ENCODE measurements around the gene WNT4.

The WNT4 gene

DNA sequence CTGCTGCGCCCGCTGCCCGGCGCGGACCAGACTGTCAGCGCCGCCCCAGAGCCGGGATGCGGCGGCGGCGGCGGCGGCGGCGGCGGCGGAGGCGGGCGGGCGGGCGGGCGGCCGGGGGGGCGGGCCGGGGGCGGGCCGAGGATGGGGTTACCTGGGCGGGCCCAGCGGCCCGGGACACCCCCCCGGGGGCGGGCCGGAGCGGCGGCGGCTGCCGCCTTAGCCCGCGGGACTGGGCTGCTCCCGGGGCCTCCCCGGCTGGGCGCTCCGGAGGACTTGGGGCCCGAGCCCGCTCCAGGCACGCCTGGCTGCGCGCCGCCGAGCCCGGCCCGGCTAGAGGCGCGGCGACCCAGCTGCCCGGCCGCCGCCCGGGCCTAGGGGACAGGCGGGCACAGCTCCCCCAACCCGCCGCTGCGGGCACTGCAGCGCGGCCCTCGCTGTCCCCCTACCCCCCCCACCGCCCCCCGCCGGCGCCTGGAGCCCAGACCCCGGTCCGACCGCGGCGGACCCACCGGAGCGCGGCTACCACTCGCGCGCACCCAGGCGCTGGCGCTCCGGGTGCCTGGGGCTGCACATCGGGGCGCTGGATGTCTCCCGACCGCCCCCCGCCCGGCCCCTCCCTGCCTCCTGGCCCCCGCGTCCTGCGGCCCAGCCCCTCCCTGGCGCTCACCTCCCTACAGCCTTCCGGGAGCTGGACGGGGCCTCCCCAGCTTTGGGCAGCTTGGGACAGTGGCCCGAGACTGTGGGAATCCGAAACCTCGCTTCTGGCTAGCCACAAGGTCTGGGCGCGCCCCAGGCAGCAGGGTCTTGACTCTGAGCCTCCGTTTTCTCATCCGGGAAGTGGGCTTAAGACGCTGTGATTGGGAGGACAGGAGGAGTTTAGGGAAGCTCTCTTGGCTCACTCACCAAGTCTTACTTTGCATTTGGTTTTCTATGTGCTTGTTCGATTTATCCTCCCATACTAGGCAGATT lies at the start of gene WNT4:
TSS of gene WNT4 (minus strand) at position 33 of the 969 bp plus-strand sequence. CDS start 175 bp downstream, outside the sequence.
- peak within 1 kb of the TSS; percentile 90 for H3K4me2 ChIP-seq
- H3K4me1 ChIP-seq, result peaks cover 23% of the 10 kb centered on the region
- no peaks in the 10 kb centered on the region for H3K9me3 ChIP-seq
- no peak within 1 kb of the TSS for H3K9ac ChIP-seq
- H3K27ac ChIP-seq, result no peak within 1 kb of the TSS
- H3K4me3 ChIP-seq, result peak within 1 kb of the TSS; percentile 64
- no peak for TF ChIP-seq Cebpa-rat (IDR thresholded peaks at IDR 0.05)
- peaks cover 40% of the 10 kb centered on the region for H4K20me1 ChIP-seq
- H3K27me3 ChIP-seq, result peaks cover 63% of the 10 kb centered on the region
- H3K36me3 ChIP-seq, result no peaks in the 10 kb centered on the region

DNA sequence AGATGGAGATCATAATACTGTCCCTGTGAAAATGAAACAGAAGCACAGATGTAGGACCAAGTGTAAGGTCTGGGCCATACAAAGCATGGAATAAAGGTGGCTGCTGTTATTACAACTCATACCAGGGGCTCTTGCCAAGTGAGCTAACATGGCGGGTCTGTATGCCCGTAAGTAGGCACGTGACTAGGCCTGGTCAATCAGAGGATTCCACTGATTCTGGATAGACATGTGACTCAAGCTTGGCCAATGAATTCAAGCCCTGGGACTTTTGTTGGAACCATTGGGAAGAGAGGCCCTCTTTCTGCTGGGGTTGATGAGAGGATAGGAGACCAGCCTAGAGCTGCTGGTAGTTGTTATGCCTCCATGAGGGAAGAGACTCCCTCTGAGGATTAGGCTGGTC lies 47.8 kb upstream of the WNT4 start:
- no peaks in the 10 kb centered on the region for H3K9me3 ChIP-seq
- H3K4me2 ChIP-seq, result no peak overlapping the region
- peaks cover 26% of the 10 kb centered on the region for H3K4me1 ChIP-seq
- no peak overlapping the region for H3K9ac ChIP-seq
- H3K4me3 ChIP-seq, result no peak overlapping the region
- H4K20me1 ChIP-seq, result no peaks in the 10 kb centered on the region
- no peak overlapping the region for H3K27ac ChIP-seq
- no peak for TF ChIP-seq Cebpa-rat (IDR thresholded peaks at IDR 0.05)
- H3K36me3 ChIP-seq, result no peaks in the 10 kb centered on the region
- H3K27me3 ChIP-seq, result no peaks in the 10 kb centered on the region

DNA sequence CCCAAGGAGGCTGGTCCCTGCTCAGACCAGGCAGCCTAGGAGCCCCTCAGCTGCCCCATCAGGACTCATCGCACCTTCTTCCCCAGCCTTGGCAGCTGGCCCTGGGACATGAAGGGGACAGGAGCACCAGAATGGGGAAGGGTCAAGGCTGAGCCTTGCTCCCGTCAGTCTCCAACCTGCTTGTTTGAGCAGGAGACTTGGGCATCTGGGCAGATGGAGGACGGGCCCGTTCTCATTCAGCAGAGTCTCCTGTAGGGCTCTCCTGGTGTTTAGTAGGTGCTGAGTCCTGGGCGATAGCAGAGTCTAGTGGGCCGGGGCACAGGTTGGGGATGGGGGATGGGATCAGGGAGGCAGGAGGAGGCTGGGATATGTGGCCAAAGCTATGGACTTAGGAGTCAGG lies 47.4 kb upstream of the WNT4 start:
- Histone ChIP-seq H3K27me3 (no peaks in the 10 kb centered on the region), H3K27ac (no peak overlapping the region), H3K4me1 (peaks cover 30% of the 10 kb centered on the region), H3K36me3 (no peaks in the 10 kb centered on the region), H4K20me1 (no peaks in the 10 kb centered on the region), H3K4me3 (no peak overlapping the region), H3K9ac (no peak overlapping the region), H3K4me2 (no peak overlapping the region), H3K9me3 (no peaks in the 10 kb centered on the region)
- no peak for TF ChIP-seq Cebpa-rat (IDR thresholded peaks at IDR 0.05)

DNA sequence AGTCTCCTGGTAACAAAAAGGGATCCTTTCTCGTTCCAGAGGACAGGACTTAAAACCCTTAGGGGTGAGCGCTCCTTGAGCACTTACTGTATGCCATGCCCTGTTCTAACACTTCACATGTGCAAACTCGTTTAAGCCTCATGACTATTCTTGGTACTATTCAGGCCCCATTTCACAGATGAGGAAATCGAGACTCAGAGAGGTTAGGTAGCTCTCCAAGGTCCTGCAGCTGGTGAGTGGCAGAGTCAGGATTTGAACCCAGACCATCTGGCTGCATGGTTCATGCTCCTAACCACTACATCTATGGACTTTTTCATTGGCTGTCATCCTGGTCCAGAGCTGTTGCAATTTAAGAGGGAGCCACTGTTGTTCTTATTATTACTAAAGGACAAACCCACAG lies 46.7 kb upstream of the WNT4 start:
- no peaks in the 10 kb centered on the region for H3K9me3 ChIP-seq
- no peaks in the 10 kb centered on the region for H4K20me1 ChIP-seq
- no peaks in the 10 kb centered on the region for H3K27me3 ChIP-seq
- H3K9ac ChIP-seq, result no peak overlapping the region
- peaks cover 37% of the 10 kb centered on the region for H3K4me1 ChIP-seq
- no peak overlapping the region for H3K27ac ChIP-seq
- H3K4me2 ChIP-seq, result no peak overlapping the region
- no peaks in the 10 kb centered on the region for H3K36me3 ChIP-seq
- TF ChIP-seq Cebpa-rat (IDR thresholded peaks at IDR 0.05), result no peak
- H3K4me3 ChIP-seq, result no peak overlapping the region

DNA sequence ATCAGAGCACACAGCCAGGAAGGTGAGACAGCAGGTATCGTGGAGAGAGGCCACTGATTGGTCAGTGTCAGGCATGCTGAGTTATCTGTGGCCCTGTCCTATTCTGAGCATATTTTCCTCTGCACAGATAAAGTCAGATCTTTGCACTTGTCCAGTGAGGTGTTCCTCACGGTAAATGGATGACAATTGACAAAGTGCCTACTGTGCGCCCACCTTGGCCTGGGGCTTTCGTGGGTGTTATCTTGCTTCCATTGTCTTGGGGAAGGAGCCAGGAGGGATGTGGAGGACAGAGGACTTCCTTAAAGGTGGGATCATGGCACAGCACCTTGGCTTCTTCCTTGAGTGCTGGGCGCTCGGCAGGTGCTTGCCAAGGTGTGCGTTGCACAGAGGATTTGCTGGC lies 46.0 kb upstream of the WNT4 start:
- H3K4me3 ChIP-seq, result no peak overlapping the region
- no peak overlapping the region for H3K4me2 ChIP-seq
- H3K27ac ChIP-seq, result no peak overlapping the region
- no peak for TF ChIP-seq Cebpa-rat (IDR thresholded peaks at IDR 0.05)
- no peaks in the 10 kb centered on the region for H3K27me3 ChIP-seq
- H3K36me3 ChIP-seq, result no peaks in the 10 kb centered on the region
- no peaks in the 10 kb centered on the region for H4K20me1 ChIP-seq
- no peak overlapping the region for H3K9ac ChIP-seq
- H3K4me1 ChIP-seq, result peaks cover 39% of the 10 kb centered on the region
- H3K9me3 ChIP-seq, result no peaks in the 10 kb centered on the region

DNA sequence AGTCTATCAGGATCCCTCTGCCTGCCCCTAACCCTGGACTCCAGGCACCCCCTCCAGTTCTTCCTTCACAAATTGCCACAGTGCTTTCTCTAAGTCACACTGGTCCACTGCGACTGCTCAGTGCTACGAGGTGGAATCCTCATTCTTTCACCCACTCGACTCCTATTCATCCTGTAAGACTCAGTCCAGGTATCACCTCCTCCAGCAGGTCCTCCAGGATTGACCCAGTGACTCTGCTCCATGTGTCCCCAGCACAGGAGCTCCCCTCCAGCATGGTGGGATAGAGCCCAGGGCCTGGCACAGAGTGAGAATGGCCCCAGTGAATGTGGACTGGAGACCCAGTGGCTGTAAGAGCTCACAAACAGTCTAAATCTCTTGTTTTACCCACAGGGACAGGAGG lies 45.5 kb upstream of the WNT4 start:
- H3K27ac ChIP-seq, result no peak overlapping the region
- H3K9me3 ChIP-seq, result no peaks in the 10 kb centered on the region
- H3K9ac ChIP-seq, result no peak overlapping the region
- H3K4me2 ChIP-seq, result no peak overlapping the region
- peaks cover 39% of the 10 kb centered on the region for H3K4me1 ChIP-seq
- H4K20me1 ChIP-seq, result no peaks in the 10 kb centered on the region
- no peaks in the 10 kb centered on the region for H3K27me3 ChIP-seq
- H3K36me3 ChIP-seq, result no peaks in the 10 kb centered on the region
- no peak for TF ChIP-seq Cebpa-rat (IDR thresholded peaks at IDR 0.05)
- no peak overlapping the region for H3K4me3 ChIP-seq

DNA sequence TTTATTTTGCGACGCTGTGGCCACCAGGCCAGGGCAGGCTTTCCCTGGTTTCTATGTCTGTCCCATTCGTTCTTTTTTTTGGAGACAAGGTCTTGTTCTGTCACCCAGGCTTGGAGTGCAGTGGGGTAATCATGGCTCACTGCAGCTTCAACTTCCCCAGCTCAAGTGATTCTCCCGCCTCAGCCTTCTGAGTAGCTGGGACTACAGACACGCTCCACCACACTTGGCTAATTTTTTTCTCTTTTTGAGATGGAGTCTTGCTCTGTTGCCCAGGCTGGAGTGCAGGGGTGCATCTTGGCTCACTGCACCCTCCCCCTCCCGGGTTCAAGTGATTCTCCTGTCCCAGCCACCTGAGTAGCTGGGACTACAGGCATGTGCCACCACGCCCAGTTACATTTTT lies 43.4 kb upstream of the WNT4 start:
- Histone ChIP-seq H3K27ac (peak overlapping the region; percentile 42; the same call in 1 of the 2 replicates), H3K27me3 (no peaks in the 10 kb centered on the region), H3K4me1 (peaks cover 39% of the 10 kb centered on the region), H3K4me2 (peak overlapping the region; percentile 84), H3K36me3 (no peaks in the 10 kb centered on the region), H3K9ac (no peak overlapping the region), H3K9me3 (no peaks in the 10 kb centered on the region), H3K4me3 (no peak overlapping the region), H4K20me1 (no peaks in the 10 kb centered on the region)
- TF ChIP-seq Cebpa-rat (IDR thresholded peaks at IDR 0.05), result no peak

DNA sequence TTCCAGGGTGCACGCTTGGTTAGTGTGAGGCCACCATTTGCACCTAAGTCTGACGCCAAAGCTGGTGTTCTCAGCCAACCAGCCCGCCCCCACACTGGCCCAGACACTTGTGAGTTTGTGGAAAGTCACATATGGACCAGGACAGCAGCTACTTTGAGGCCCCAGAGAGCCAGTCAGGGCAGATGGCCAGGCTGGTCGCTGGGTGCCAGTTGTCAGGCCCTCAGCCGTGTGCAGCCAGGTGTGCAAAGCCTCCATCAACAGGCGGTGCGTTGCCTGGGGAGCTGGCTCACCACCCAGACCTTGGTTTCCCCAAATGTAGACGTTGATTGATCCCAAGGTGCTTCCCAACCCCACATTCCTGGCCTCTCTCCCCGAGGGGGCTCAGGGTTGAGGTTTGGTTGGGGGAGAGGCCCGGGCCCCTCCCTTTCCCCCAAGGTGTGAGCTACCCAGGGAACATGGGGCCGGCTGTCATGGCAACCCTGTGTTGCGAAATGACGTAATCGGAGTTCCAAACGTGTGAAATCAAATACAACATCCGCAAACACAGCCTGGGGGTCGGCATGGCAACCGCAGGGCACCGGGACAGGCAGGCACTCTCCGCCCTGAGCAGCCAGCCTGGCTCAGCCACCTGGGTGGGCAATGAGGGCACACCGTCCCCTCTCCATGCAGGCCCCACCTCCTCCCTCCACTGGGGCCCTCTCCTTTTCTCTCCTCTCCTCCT lies 42.2 kb upstream of the WNT4 start:
- Histone ChIP-seq H3K4me1 (peaks cover 39% of the 10 kb centered on the region), H3K36me3 (no peaks in the 10 kb centered on the region), H4K20me1 (no peaks in the 10 kb centered on the region), H3K9ac (no peak overlapping the region), H3K27me3 (no peaks in the 10 kb centered on the region), H3K9me3 (no peaks in the 10 kb centered on the region), H3K4me3 (no peak overlapping the region), H3K4me2 (peak overlapping the region; percentile 84), H3K27ac (no peak overlapping the region)
- TF ChIP-seq Cebpa-rat (IDR thresholded peaks at IDR 0.05), result peak; percentile 81

DNA sequence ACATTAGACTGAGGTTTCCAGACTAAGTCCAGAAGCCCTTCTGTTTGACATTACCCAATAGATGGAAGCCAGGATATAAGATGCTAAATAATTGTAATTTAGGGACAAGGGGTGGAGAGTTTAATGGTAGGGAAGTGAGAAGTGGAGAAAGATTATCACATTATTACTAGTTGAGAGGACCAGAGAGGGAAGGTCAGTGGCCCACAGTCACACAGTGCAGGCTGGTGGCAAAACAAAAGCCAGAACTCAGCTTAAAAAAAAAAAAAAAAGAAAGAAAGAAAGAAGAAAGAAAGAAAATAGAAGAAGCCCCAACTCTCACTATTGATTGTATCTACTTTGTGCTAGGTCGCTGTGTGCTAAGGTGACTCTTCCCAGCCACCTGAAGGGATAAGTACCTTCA lies 41.6 kb upstream of the WNT4 start:
- Histone ChIP-seq H3K9me3 (peaks cover 1% of the 10 kb centered on the region; the same call in 1 of the 2 replicates), H3K27ac (no peak overlapping the region), H4K20me1 (no peaks in the 10 kb centered on the region), H3K4me2 (peak overlapping the region; percentile 84), H3K27me3 (no peaks in the 10 kb centered on the region), H3K36me3 (no peaks in the 10 kb centered on the region), H3K4me3 (no peak overlapping the region), H3K9ac (no peak overlapping the region), H3K4me1 (peaks cover 39% of the 10 kb centered on the region)
- TF ChIP-seq Cebpa-rat (IDR thresholded peaks at IDR 0.05), result no peak

DNA sequence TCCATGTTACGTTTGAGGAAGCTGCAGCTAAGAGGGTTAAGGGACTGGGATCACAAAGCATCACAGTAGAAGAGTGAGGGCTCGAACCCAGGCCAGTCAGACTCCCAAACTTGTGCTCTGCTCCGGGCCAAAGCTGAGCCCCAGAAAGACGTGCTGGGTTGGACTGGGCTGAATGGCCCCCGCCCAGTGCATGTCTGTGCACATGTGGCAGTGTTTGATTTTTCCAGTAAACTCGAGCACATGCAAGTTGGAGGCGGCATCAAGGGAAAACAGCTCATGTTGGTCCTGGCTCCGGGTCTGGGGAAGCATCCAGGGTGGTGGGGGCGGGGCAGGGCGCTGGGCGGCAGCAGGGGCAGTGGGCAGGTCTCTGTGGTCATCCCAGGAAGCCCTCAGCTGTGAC lies 39.8 kb upstream of the WNT4 start:
- Histone ChIP-seq H3K4me1 (peaks cover 40% of the 10 kb centered on the region), H3K36me3 (no peaks in the 10 kb centered on the region), H3K27me3 (no peaks in the 10 kb centered on the region), H3K4me2 (no peak overlapping the region), H3K9me3 (peaks cover 7% of the 10 kb centered on the region; the same call in 1 of the 2 replicates), H3K4me3 (no peak overlapping the region), H4K20me1 (no peaks in the 10 kb centered on the region), H3K27ac (no peak overlapping the region), H3K9ac (no peak overlapping the region)
- TF ChIP-seq Cebpa-rat (IDR thresholded peaks at IDR 0.05), result no peak

All from BLaER1 (cell line).